Bronchial epithelial cell (primary cell): Measurements from ENCODE around the gene NDUFS1. TPM values are rescaled to one million over a fixed set of nuclear protein-coding genes. Genes with fewer than 3 reads are reported as not detected.
A peak's percentile ranks its signal among the peaks of the same experiment; 100 is the strongest.
"Not testable (repeated sequence)": the region's sequence is repeated elsewhere in the genome, so short reads cannot be mapped to it uniquely, and the experiment has no call there.

Source experiments
- DNase-seq: peaks from one replicate; pipeline ENCODE4 v3.0.0-alpha.2; 2010; ENCODE audit warnings: low read depth
- FAIRE-seq: peaks from 2 replicates; lab custom pipeline; 2011; peaks lifted over from hg19 to GRCh38; lab: Jason Lieb, UNC
- H3K27me3 ChIP-seq: 2 replicates; pipeline ENCODE4 v1.5.1; 2011; ENCODE audit warnings: low read length; ENCODE audit not compliant: control insufficient read depth, insufficient read depth
- H3K36me3 ChIP-seq: 2 replicates; pipeline ENCODE4 v1.5.1; 2011; ENCODE audit warnings: low read length; ENCODE audit not compliant: control insufficient read depth, insufficient read depth
- H3K4me3 ChIP-seq: 2 replicates; pipeline ENCODE4 v1.5.1; 2011; ENCODE audit warnings: mild to moderate bottlenecking, low read depth, low read length, control low read depth
- total RNA-seq: library from RNA; depleted of rRNA; stranded (reverse); fragments of >200 nt; gene quantifications from 2 replicates; pipeline ENCODE4 v1.2.1, GENCODE V29; 2014
- TF ChIP-seq, protein P1 (sequence below): IDR thresholded peaks from 2 replicates; pipeline ENCODE4 v1.5.1; 2011; ENCODE audit warnings: mild to moderate bottlenecking, moderate library complexity, low read length, control low read depth, inconsistent platforms; ENCODE audit not compliant: insufficient read depth, severe bottlenecking

Gene NDUFS1
- total RNA-seq, 1 donor from 2014 or later: 103 TPM

DNA sequence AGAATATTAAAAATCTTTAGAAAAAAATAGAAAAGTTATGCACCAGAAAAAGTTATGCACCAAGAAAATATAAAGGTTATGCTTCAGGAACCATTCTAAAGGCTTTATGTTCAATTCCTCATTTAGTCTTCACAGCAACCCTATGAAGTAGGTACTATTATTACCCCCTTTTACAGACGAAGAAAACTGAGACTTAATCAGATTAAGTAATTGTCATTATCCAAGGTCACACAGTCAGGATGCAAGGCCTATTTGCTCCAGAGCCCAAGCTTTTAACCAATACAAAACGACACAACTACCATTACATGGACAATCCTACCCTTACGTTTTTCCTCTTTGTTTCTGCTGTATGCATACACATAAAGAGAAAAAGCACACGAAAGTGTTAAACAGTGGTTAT is 78.3 kb downstream of the NDUFS1 start:
- H3K4me3 ChIP-seq: no peak overlapping the region
- TF ChIP-seq, protein P1, sequence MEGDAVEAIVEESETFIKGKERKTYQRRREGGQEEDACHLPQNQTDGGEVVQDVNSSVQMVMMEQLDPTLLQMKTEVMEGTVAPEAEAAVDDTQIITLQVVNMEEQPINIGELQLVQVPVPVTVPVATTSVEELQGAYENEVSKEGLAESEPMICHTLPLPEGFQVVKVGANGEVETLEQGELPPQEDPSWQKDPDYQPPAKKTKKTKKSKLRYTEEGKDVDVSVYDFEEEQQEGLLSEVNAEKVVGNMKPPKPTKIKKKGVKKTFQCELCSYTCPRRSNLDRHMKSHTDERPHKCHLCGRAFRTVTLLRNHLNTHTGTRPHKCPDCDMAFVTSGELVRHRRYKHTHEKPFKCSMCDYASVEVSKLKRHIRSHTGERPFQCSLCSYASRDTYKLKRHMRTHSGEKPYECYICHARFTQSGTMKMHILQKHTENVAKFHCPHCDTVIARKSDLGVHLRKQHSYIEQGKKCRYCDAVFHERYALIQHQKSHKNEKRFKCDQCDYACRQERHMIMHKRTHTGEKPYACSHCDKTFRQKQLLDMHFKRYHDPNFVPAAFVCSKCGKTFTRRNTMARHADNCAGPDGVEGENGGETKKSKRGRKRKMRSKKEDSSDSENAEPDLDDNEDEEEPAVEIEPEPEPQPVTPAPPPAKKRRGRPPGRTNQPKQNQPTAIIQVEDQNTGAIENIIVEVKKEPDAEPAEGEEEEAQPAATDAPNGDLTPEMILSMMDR: no peak
- no peaks in the 10 kb centered on the region for H3K27me3 ChIP-seq
- FAIRE-seq: no peak
- no peaks in the 10 kb centered on the region for H3K36me3 ChIP-seq
- DNase-seq: no peak

DNA sequence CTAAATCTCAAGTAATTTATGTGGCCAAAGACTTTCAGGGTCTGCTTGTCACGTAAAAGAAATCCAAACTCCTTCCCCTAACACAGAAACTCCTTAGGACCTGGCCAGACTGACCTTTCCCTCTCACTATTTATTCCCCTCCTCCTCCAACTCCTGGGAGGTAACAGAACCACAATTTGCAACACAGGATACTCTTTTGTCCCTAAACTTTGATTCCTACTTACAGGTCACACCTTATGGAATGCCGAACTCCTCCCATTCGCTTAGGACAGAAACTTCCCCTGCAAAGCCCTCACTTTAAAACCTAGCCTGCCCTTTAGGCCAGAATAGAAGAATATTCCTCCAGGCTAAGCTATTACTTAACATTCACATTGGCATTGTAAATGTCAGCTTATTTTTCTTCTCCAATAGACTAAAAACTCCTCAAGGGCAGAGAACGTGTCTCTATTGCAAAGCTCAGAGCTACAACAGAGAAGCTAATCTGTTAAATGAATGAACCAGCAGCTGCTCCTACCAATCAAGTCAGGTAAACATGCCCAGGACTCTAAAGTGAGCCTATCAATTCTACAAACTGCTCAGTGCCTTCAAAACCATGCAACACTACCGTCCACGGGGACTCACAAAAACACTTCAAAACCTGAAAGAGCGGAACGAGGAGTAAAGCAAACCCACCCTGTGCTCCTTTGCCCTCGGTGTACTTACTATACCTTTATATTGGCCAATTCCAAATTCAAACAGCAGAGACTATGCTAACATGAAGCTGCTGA is 79.4 kb downstream of the NDUFS1 start:
- Histone ChIP-seq H3K27me3 (no peaks in the 10 kb centered on the region), H3K4me3 (no peak overlapping the region), H3K36me3 (no peaks in the 10 kb centered on the region)
- no peak for DNase-seq
- TF ChIP-seq, protein P1: no peak
- no peak for FAIRE-seq

DNA sequence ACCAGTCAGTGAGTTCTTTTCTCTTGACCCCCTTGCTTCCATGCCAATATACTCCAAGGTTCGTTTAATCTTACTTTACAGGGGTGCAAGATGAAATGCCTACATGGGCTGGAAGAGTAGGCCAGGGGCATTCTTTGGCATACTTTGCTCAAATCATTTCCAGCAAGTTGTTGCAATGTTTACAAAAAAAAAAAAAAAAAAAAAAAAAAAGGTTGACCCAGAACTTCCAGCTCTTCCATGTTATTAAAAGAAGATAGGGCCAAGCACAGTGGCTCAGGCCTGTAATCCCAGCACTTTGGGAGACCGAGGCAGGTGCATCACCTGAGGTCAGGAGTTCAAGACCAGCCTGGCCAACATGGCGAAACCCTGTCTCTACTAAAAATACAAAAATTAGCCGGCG is 81.4 kb downstream of the NDUFS1 start:
- H3K27me3 ChIP-seq, H3K4me3 ChIP-seq, DNase-seq, H3K36me3 ChIP-seq, FAIRE-seq: not testable (repeated sequence)

DNA sequence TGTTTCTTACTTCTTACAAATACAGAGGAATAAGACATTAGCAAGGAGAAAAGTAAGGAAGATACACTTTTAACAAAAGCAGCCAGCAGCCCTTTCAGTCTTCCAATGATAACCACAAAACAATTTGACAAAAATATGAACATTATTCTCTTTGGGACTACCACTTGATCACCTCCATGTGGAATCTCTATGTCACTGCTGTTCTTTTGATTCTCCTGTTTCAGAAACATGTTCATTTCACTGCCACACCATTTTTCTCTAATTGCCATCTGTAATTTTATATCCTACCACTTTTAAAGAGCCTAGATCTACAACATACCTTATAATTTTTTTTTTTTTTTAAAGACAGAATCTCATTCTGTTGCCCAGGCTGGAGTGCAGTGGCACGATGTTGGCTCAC is 84.1 kb downstream of the NDUFS1 start:
- H3K27me3 ChIP-seq: no peaks in the 10 kb centered on the region
- FAIRE-seq (no peak), DNase-seq (no peak)
- no peaks in the 10 kb centered on the region for H3K36me3 ChIP-seq
- TF ChIP-seq, protein P1: no peak
- H3K4me3 ChIP-seq: no peak overlapping the region

DNA sequence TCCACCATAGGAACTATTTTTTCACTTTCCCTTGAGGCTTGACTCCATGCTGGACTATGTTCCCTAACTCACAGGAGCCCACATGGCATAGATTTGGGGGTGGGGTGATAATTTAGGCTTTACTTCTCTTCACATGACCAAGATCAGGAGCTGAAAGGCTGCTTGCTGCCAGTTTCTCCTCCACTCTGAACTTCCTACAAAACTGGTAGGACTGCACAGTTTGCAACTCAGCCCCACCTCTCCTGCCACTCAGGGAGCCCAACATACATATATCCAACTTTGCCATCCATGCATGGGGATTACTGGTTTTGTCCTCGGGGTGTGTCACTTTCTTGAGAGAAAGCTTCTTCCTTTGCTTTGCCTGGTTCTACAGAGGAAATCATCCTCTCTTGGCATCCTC is 87.4 kb downstream of the NDUFS1 start:
- peak; percentile 5 for DNase-seq
- no peaks in the 10 kb centered on the region for H3K27me3 ChIP-seq
- no peak overlapping the region for H3K4me3 ChIP-seq
- no peaks in the 10 kb centered on the region for H3K36me3 ChIP-seq
- TF ChIP-seq, protein P1: no peak
- FAIRE-seq: no peak

DNA sequence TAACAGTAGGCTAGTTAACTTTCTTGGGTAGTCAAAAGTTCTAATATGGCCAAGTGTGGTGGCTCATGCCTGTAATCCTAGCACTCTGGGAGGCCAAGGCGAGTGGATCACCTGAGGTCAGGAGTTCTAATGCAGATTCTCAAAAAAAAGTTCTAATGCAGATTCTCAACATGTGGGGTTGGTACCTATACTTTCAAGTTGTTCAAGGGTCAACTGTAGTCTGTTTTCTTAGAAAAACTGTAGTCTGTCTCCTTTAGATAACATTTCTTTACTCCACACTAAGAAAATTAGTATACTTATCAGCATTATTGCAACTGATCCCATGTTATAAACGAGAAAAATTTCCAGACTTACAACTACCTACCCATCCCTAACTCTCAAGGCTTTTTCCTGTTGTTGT is 89.8 kb downstream of the NDUFS1 start:
- H3K4me3 ChIP-seq: no peak overlapping the region
- DNase-seq: no peak
- H3K27me3 ChIP-seq: no peaks in the 10 kb centered on the region
- TF ChIP-seq, protein P1: no peak
- H3K36me3 ChIP-seq: no peaks in the 10 kb centered on the region
- no peak for FAIRE-seq
